MM.1S (cell line): Measurements from ENCODE around the gene CHST10.

Experiments used
- CTCF ChIP-seq: fragments of 300-600 bp; sonication (generic); IDR thresholded peaks from 2 replicates; pipeline ENCODE4 v1.5.1; 2016; ENCODE audit warnings: antibody characterized with exemption, low read length, mixed read lengths
- EZH2phosphoT487 ChIP-seq: fragments of 300-600 bp; sonication (generic); IDR thresholded peaks from 2 replicates; pipeline ENCODE4 v1.6.1; 2018; ENCODE audit warnings: antibody characterized with exemption, low read length

GRCh38 chr2:100412466-100412865 lies 5.0 kb downstream of the CHST10 start:
- TF ChIP-seq CTCF (no peak), EZH2phosphoT487 (no peak)
